GM10266 (cell line): ENCODE results near the gene SH3RF3.

Experiments
- DNase-seq: peaks from one replicate; pipeline ENCODE4 v3.0.0; 2012; ENCODE audit errors: extremely low spot score
- CTCF ChIP-seq: IDR thresholded peaks from 2 replicates; pipeline ENCODE4 v1.5.1; 2012; ENCODE audit warnings: mild to moderate bottlenecking, low read depth; ENCODE audit not compliant: control insufficient read depth, insufficient read depth; ENCODE audit errors: missing control alignments

The SH3RF3 gene

GRCh38 chr2:109232909-109233308, 103.9 kb downstream of the SH3RF3 start:
- TF ChIP-seq CTCF, result no peak

GRCh38 chr2:109233643-109234042, 104.6 kb downstream of the SH3RF3 start:
- TF ChIP-seq CTCF, result no peak
- DNase-seq, result no peak

More at GRCh38 chr2:109232909-109233308, 103.9 kb downstream of the SH3RF3 start:
- DNase-seq, result no peak

- no peak for TF ChIP-seq CTCF
- no peak for DNase-seq
Measured at GRCh38 chr2:109234355-109234754, 105.3 kb downstream of the SH3RF3 start.

- TF ChIP-seq CTCF, result no peak
- DNase-seq, result no peak
Measured at GRCh38 chr2:109236147-109236546, 107.1 kb downstream of the SH3RF3 start.

GRCh38 chr2:109237792-109238191, 108.8 kb downstream of the SH3RF3 start:
- no peak for TF ChIP-seq CTCF
- DNase-seq, result no peak

- no peak for DNase-seq
Measured at GRCh38 chr2:109238580-109238979, 109.6 kb downstream of the SH3RF3 start.

GRCh38 chr2:109239720-109240119, 110.7 kb downstream of the SH3RF3 start:
- no peak for DNase-seq

More at GRCh38 chr2:109238580-109238979, 109.6 kb downstream of the SH3RF3 start:
- no peak for TF ChIP-seq CTCF

More at GRCh38 chr2:109239720-109240119, 110.7 kb downstream of the SH3RF3 start:
- TF ChIP-seq CTCF, result no peak
